Measurements from ENCODE around the gene FOXO3.

DNA sequence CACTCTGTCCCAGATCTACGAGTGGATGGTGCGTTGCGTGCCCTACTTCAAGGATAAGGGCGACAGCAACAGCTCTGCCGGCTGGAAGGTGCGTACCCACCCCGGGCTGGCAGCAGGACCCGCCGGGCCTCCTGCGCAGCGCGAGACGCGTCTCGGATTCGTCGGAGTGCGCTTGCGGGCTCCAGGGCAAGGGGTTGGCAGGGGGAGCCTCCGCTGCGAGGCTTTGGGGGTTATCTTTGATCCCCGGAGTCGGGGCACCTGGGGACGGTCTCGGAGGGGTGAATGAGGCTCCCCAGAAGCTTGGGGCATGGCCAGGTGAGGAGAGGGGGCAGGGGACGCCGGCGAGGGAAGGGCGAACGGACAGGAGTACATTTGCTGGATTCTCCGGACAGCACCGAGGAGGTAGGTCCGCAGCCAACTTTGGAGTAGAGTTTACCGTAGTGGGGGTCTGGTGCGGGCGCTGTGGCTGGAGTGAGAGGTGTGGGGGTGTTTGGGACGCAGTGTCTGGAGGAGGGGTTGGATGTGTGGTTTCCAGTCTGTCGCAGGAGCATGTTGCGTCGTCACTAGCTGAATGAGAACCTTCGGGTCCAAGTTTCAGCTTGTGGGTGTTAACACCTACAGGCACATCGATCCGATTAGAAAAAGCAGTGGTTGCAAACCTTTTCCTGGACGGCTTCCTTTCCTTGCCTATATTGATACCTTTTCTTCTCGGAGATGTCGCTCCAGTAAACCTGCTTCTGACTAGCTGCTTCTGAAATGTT is 1.2 kb downstream of the FOXO3 start:
- TF ChIP-seq CTCF (conservative IDR thresholded peaks at IDR 0.05 in 1 of 2, IDR thresholded peaks at IDR 0.05 in 1 of 2; ENCODE audit: extremely low read depth in 1 of 2, insufficient read depth in 1 of 2, low read depth in 1 of 2, low read length in 2 of 2) (no peak), EZH2 (IDR thresholded peaks at IDR 0.05; ENCODE audit: borderline replicate concordance, low read length) (no peak)

Measured in mammary epithelial cell (primary cell).